Measurements from ENCODE around the gene LAMTOR3.

DNA sequence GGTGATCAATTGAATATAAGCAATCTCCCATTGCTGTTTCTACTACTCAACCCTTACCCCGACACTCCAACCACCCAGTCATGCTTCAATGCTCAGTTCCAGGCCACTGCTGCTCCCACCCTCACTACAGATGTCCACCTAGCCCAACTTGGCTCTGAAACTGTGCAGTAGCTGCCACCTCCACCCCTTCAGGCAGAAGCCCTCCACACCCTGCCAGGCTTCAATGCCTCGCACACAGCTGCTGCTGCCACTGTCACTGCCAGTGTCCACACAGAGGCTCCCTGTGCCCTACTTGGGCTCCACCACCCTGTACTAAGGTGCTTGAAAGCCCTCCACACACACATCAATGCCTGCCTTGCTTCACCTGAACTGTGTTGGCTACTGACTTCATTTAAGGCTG, 34.6 kb downstream of the LAMTOR3 start:
- TF ChIP-seq, protein P1, sequence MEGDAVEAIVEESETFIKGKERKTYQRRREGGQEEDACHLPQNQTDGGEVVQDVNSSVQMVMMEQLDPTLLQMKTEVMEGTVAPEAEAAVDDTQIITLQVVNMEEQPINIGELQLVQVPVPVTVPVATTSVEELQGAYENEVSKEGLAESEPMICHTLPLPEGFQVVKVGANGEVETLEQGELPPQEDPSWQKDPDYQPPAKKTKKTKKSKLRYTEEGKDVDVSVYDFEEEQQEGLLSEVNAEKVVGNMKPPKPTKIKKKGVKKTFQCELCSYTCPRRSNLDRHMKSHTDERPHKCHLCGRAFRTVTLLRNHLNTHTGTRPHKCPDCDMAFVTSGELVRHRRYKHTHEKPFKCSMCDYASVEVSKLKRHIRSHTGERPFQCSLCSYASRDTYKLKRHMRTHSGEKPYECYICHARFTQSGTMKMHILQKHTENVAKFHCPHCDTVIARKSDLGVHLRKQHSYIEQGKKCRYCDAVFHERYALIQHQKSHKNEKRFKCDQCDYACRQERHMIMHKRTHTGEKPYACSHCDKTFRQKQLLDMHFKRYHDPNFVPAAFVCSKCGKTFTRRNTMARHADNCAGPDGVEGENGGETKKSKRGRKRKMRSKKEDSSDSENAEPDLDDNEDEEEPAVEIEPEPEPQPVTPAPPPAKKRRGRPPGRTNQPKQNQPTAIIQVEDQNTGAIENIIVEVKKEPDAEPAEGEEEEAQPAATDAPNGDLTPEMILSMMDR (IDR thresholded peaks at IDR 0.05), result no peak
- no peak for TF ChIP-seq POLR2A (IDR thresholded peaks at IDR 0.05)

All from tibial nerve (tissue), 3 donors.